K562 (cell line): ENCODE results near the gene SEC24C. TPM values are rescaled to one million over a fixed set of nuclear protein-coding genes. Genes with fewer than 3 reads are reported as not detected.

Source experiments
- FOS ChIP-seq: IDR thresholded peaks from 3 replicates; pipeline ENCODE4 v1.6.1; 2011; ENCODE audit not compliant: insufficient read length; ENCODE audit errors: extremely low read depth
- PYGO2 ChIP-seq: fragments of 450-650 bp; IDR thresholded peaks from 2 replicates; pipeline ENCODE4 v1.6.1; 2016; ENCODE audit warnings: mild to moderate bottlenecking, missing genetic modification characterization, moderate library complexity, missing compliant biosample characterization
- polyA plus RNA-seq, 8 experiments: library from polyadenylated mRNA; depleted of rRNA in 4 of 8; stranded (reverse) in 5 of 8; unstranded in 3 of 8; fragments of >200 nt; fragmentation: Nextera tagmentation in 2 of 8; fragmentation: Illumina TruSeq in 1 of 8; extraction: Ambion mirVana in 2 of 8; extraction: Trizol in 1 of 8; gene quantifications; 2 replicates each; pipeline versions ENCODE4 v1.2.1 to v1.2.3, GENCODE V29; 2011 to 2014; ENCODE audit warnings: inconsistent platforms in 1 of 8, missing spikeins in 1 of 8
- total RNA-seq, 7 experiments: library from RNA; depleted of rRNA in 6 of 7; stranded (reverse); fragments of >200 nt in 6 of 7; fragmentation: Illumina TruSeq in 2 of 7; extraction: Trizol in 2 of 7; gene quantifications; 2 replicates each; pipeline versions ENCODE4 v1.2.1 to v1.2.3, GENCODE V29; 2011 to 2021; ENCODE audit warnings: low replicate concordance in 1 of 7
- TF ChIP-seq, protein P1 (sequence below): sonication (generic); formaldehyde crosslinking; IDR thresholded peaks from 2 replicates; pipeline ENCODE4 v1.8.1; 2023; ENCODE audit warnings: mild to moderate bottlenecking, missing genetic modification reagents
- TF ChIP-seq, protein P2 (sequence below): fragments of 200-800 bp; sonication (Bioruptor generic); IDR thresholded peaks from 2 replicates; pipeline ENCODE4 v1.6.1; 2017; ENCODE audit warnings: missing genetic modification characterization, missing compliant biosample characterization
- TF ChIP-seq, protein P3 (sequence below), 2 experiments: fragments of 450-650 bp; IDR thresholded peaks; 2 replicates each; pipeline ENCODE4 v1.6.1; 2016
- TF ChIP-seq, protein P4 (sequence below), 3 experiments: IDR thresholded peaks in 2 of 3; conservative IDR thresholded peaks in 1 of 3; 2 replicates each; pipeline ENCODE4 v1.5.1; 2011 to 2012; ENCODE audit warnings: low read length in 3 of 3, mild to moderate bottlenecking in 3 of 3, control low read depth in 2 of 3, improper control_type of control experiment in 1 of 3, inconsistent platforms in 1 of 3, low read depth in 1 of 3, mixed read lengths in 1 of 3, moderate library complexity in 1 of 3; ENCODE audit not compliant: insufficient read depth in 2 of 3
- TF ChIP-seq, protein P5 (sequence below): fragments of 450-650 bp; IDR thresholded peaks from 2 replicates; pipeline ENCODE4 v1.6.1; 2016; ENCODE audit warnings: mild to moderate bottlenecking

Gene SEC24C
- total and polyA plus RNA-seq, 9 of the 15 experiments (the other 6 are each of a cell fraction or from before 2014, with no cell fraction given), result 19.0 to 115 (median 70.5) TPM

DNA sequence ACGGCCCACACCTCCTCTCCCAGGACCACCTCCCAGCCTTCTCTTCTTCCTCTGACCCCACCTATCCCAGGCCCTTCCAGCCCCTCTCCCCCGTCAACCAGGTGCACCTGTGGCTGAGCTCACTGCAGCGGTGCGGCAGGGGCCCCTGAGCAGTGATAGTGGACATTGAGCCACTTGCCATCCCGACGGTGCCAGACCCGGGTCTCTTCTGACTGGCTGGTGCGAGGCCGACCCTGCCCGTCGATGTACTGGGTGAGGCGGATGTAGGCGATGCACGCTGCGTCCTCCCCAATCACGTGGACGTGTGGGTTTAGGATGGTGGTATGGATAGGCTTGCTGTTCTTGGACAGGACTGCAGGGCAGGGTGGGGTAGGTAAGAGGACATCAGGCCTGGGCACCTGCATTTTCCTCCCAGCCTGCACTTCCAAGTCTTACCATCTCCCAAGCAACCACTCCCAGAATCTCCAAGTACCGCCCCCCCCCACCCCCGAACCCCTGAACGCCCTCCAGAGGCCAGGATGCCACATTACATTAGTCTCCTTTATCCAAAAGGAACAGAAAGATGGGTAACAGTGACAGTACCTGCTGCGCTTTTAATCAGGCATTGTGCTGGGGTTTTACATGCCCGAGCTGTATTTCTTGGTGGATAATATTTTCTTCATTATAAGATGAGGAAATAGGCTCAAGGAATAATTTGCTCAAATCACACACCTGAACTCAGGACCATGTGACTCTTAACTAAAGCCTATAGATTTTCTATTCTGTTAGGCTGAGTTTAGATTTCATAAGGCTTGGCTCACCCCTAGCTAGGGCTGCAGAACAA lies 70.9 kb downstream of the SEC24C start (continued):
- TF ChIP-seq, protein P1, sequence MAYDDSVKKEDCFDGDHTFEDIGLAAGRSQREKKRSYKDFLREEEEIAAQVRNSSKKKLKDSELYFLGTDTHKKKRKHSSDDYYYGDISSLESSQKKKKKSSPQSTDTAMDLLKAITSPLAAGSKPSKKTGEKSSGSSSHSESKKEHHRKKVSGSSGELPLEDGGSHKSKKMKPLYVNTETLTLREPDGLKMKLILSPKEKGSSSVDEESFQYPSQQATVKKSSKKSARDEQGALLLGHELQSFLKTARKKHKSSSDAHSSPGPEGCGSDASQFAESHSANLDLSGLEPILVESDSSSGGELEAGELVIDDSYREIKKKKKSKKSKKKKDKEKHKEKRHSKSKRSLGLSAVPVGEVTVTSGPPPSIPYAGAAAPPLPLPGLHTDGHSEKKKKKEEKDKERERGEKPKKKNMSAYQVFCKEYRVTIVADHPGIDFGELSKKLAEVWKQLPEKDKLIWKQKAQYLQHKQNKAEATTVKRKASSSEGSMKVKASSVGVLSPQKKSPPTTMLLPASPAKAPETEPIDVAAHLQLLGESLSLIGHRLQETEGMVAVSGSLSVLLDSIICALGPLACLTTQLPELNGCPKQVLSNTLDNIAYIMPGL (CRISPR knock-in tag), result 0 out of 2 replicates have a peak, but pooled peaks have one; percentile 51
- TF ChIP-seq, protein P2, sequence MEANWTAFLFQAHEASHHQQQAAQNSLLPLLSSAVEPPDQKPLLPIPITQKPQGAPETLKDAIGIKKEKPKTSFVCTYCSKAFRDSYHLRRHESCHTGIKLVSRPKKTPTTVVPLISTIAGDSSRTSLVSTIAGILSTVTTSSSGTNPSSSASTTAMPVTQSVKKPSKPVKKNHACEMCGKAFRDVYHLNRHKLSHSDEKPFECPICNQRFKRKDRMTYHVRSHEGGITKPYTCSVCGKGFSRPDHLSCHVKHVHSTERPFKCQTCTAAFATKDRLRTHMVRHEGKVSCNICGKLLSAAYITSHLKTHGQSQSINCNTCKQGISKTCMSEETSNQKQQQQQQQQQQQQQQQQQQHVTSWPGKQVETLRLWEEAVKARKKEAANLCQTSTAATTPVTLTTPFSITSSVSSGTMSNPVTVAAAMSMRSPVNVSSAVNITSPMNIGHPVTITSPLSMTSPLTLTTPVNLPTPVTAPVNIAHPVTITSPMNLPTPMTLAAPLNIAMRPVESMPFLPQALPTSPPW, result peak; percentile 73
- TF ChIP-seq FOS (no peak), PYGO2 (tag) (no peak)
- TF ChIP-seq, protein P3, sequence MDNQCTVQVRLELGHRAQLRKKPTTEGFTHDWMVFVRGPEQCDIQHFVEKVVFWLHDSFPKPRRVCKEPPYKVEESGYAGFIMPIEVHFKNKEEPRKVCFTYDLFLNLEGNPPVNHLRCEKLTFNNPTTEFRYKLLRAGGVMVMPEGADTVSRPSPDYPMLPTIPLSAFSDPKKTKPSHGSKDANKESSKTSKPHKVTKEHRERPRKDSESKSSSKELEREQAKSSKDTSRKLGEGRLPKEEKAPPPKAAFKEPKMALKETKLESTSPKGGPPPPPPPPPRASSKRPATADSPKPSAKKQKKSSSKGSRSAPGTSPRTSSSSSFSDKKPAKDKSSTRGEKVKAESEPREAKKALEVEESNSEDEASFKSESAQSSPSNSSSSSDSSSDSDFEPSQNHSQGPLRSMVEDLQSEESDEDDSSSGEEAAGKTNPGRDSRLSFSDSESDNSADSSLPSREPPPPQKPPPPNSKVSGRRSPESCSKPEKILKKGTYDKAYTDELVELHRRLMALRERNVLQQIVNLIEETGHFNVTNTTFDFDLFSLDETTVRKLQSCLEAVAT (IDR thresholded peaks at IDR 0.05), result peak in 1 of 2 experiments; percentile 44; a peak in 1 of 4 replicates
- TF ChIP-seq, protein P4, sequence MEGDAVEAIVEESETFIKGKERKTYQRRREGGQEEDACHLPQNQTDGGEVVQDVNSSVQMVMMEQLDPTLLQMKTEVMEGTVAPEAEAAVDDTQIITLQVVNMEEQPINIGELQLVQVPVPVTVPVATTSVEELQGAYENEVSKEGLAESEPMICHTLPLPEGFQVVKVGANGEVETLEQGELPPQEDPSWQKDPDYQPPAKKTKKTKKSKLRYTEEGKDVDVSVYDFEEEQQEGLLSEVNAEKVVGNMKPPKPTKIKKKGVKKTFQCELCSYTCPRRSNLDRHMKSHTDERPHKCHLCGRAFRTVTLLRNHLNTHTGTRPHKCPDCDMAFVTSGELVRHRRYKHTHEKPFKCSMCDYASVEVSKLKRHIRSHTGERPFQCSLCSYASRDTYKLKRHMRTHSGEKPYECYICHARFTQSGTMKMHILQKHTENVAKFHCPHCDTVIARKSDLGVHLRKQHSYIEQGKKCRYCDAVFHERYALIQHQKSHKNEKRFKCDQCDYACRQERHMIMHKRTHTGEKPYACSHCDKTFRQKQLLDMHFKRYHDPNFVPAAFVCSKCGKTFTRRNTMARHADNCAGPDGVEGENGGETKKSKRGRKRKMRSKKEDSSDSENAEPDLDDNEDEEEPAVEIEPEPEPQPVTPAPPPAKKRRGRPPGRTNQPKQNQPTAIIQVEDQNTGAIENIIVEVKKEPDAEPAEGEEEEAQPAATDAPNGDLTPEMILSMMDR (IDR thresholded peaks at IDR 0.05 in 2 of 3, conservative IDR thresholded peaks at IDR 0.05 in 1 of 3; ENCODE audit: insufficient read depth in 2 of 3, low read depth in 1 of 3, low read length in 3 of 3), result peak; percentile 50 to 70 (median 52); a peak in 5 of 6 replicates
- TF ChIP-seq, protein P5, sequence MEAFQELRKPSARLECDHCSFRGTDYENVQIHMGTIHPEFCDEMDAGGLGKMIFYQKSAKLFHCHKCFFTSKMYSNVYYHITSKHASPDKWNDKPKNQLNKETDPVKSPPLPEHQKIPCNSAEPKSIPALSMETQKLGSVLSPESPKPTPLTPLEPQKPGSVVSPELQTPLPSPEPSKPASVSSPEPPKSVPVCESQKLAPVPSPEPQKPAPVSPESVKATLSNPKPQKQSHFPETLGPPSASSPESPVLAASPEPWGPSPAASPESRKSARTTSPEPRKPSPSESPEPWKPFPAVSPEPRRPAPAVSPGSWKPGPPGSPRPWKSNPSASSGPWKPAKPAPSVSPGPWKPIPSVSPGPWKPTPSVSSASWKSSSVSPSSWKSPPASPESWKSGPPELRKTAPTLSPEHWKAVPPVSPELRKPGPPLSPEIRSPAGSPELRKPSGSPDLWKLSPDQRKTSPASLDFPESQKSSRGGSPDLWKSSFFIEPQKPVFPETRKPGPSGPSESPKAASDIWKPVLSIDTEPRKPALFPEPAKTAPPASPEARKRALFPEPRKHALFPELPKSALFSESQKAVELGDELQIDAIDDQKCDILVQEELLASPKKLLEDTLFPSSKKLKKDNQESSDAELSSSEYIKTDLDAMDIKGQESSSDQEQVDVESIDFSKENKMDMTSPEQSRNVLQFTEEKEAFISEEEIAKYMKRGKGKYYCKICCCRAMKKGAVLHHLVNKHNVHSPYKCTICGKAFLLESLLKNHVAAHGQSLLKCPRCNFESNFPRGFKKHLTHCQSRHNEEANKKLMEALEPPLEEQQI, result no peak
